HG03066 (cell line): ENCODE results near the gene PRSS23.
A peak's percentile ranks its signal among the peaks of the same experiment; 100 is the strongest.
"Not testable (repeated sequence)": the region's sequence is repeated elsewhere in the genome, so short reads cannot be mapped to it uniquely, and the experiment has no call there.

Experiments
- ATAC-seq: cut with Tn5 transposase; IDR thresholded peaks from one replicate; pipeline ENCODE4 v1.9.1; 2021; ENCODE audit warnings: low read depth; ENCODE audit not compliant: unreplicated experiment

The PRSS23 gene

DNA sequence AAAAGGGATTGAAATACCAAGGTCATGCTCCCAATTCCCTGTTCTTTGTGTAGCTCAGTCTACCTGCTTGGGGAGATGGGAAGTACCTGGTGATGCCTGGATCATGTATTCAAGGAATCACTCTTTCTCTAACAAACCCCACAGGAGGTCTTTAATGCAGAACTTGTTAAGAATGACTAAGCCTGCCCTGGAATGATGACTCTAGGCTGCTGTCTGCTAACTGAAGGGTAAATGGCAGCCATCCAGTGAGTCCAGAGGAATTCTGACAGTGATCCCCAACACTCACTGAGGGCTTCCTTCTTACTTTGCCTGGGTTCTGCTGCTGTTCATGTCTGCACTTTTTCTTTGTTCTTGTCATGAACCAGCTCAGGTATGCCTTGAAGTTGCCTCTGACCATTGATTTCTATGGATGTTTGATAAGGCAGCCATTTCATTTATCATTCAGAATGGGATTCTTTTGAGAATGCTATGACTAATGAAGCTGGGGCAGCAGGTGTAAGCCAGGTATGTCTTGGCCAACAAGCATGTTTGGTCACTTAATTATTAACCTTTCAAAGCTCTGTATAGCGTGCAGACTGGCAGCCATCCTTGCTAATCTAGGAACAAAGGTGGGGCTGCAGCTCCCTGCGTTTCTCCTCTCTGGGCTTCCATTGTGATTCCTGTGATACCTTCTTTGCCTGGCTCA, 11.4 kb downstream of the PRSS23 start:
- ATAC-seq = no peak

DNA sequence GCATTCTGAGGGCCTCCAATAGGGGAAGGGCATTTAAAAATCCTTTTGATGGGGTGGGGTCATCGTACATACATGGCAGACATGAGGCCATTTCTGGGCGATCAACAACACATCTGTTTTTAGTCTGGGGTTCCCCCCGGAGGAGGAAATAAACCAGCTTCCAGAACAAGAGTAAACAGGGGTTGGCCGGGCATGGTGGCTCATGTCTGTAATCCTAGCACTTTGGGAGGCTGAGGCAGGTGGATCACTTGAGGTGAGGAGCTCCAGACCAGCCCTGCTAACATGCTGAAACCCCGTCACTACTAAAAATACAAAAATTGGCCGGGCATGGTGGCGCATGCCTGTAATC, 12.0 kb downstream of the PRSS23 start:
- ATAC-seq = no peak

DNA sequence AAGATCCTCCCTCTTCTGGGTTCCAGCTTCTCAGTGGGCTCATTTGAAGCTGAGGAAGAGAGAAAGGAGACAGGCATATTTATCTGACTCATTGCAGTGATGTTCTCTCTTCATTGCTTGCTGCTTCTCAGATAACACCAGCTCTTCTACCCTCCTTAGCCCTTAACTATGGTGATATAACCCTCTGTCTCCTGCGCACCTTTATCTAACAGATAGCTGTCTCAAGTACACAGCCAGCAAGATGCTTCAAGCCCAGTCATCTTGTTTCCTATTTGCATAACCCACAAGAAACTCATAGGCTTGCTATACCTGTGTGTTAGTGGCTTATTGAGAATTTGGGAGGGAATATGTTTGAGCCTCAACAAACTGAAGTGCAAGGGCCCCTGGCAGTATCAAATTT, 12.6 kb downstream of the PRSS23 start:
- no peak for ATAC-seq

DNA sequence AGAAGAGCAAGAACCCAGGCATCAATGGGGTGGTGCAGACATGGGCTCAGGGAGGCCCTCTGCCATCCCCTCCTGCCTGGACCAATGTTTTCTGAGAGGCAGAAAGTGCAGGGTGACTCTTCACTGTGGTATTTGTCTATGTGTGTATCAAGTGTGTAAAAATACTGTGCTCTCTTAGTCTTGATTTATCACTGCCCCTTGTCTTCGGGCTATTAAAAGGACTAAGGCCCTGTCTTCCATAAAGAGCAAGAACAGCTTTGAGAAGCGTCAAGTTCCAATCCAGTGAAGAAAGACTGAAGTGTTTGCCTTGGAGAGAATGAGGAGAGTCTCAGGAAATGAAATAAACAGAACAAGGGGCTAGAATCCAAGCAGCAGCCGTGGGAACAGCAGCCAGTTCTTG, 14.4 kb downstream of the PRSS23 start:
- ATAC-seq = no peak

DNA sequence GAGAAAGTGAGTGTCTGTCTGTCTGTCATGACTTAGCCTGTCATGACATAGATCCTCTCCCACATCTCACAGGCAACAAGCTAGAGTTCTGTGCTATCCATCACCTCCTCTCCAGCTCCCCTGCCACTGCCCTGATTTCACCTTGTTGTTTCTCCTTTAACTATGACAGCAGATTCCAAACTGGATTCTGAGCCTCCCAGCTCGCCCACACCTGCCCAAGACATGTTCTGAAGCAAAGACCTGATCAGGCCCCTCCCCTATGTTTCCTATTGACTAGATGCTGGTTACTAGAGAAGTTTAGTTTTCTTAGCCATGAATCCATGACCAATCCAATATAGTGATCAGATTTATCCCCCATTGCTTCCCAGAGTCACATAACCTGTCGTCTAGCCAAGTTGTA, 15.4 kb downstream of the PRSS23 start:
- no peak for ATAC-seq

DNA sequence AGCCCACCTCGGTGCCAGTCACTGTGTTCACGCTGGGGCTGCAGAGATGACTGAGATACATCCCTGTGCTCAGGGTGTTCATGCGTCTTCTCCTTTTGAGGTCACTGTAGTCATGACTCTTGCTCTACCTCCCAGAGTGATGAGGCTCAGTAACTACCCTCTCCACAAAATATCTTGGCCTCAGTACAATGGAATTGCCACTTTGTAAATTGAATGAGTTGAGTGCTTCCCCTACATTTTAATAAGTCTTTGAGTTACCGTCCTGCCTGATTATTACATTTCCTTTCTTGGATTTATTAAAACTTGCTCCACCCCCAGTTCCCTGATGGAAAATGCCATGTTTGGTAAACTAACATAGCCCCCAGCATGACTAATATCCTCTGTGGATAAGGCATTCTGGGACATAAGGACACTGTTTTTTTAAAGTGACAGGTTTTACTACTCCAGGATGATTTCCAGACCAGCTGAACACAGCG, 15.9 kb downstream of the PRSS23 start:
- ATAC-seq = no peak

DNA sequence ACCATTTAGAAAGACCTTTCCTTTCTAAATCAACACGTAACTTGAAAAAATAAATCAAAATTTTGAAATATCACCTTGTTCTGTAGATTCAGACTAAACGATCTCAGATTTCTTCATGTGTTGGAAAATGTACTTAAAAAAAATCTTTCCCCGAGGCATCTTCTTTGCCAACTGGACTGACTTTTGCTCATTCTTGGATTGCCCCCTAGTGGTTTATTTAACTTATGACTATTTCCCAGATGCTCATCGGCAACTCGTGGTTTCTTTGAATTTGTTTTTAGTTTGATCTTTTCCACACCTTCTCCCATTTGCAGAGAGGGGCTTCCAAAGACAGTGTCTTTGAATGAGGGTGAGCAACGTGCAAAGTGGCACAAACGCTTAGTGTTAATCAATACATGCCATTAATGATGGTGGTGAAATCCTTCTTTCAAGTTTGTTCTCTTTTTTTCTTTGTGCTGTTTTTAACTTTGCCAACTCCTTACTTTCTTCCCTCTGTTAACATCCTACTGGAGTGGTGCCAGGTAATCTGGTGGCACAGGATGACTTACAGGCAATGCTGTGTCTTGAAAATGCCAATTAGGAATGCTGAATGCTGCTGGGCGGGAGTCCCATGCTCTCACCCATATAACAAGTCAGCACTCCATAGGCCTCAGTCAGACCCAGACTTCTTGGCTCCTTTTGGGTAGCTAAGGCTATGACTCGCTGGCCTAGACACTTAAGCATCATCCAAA, 18.3 kb downstream of the PRSS23 start:
- peak; percentile 68 for ATAC-seq

DNA sequence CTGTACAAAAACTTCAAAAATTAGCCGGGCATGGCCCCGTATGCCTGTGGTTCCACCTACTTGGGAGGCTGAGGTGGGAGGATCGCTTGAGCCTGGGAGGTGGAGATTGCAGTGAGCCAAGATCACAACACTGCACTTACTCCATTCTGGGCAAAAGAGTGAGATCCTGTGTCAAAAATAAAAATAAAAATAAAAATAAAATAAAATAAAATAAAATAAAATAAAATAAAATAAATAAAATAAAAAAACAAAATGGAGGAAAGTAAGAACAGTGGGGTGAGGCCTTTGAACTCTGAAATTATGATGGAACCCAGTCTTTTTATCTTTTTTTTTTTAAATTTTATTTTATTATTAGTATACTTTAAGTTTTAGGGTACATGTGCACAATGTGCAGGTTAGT, 23.8 kb downstream of the PRSS23 start:
- not testable (repeated sequence) for ATAC-seq

DNA sequence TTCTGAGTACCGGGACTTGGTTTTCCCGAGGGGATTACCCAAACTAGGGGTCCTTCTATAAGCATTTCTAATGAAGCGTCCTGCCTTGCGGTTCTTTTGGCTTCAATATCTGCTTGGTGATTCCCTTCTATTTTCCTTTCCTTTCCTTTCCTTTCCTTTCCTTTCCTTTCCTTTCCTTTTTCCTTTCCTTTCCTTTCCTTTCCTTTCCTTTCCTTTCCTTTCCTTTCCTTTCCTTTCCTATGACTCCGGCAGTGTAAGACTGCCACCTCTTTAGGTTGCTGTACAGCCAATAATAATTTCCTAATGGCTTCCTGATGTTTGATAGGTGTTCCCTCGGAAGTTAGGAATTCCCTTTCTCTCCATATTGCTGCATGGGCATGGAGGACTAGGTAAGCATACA, 34.0 kb downstream of the PRSS23 start:
- not testable (repeated sequence) for ATAC-seq

DNA sequence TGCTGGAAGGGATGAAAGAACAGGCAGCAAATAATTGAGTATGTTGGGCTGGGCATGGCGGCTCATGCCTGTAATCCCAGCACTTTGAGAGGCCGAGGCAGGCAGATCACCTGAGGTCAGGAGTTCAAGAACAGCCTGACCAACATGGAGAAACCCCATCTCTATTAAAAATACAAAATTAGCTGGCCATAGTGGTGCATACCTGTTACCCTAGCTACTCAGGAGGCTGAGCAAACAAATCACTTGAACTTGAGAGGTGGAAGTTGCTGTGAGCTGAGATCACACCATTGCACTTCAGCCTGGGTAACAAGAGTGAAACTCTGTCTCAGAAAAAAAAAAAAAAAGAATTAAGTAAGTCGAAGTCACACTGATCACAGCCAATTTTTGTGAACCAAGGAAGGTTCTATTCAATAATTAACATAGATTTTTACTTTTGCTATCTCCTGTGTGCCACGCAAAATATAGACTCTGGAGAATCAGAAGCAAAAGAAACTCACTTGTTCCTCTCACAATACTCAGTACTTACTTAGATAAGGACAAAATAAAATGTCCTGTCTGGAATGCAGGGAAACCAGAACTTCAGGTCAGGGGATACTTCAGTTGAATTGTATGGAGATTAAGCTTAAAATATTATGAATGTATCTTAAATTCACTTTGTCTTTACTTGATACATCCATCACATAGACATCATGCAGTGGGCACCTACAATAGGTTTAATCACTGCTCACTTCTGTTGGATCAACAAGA, 44.6 kb downstream of the PRSS23 start:
- ATAC-seq = not testable (repeated sequence)

DNA sequence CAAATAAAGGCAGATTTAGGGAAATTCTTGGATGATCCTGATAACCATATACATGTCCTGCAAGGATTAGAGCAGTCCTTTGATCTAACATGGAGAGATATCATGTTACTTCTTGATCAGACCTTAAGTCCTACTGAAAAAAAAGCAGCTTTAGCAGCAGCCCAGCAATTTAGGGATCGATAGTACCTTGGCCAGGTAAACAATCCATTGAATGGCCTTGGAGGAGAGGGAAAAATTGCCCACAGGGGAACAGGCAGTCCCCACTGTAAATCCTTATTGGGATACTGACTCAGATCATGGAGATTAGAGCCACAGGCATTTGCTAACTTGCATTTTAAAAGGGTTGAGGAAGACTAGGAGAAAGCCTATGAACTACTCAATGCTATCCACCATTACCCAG, 47.8 kb downstream of the PRSS23 start:
- ATAC-seq = no peak

DNA sequence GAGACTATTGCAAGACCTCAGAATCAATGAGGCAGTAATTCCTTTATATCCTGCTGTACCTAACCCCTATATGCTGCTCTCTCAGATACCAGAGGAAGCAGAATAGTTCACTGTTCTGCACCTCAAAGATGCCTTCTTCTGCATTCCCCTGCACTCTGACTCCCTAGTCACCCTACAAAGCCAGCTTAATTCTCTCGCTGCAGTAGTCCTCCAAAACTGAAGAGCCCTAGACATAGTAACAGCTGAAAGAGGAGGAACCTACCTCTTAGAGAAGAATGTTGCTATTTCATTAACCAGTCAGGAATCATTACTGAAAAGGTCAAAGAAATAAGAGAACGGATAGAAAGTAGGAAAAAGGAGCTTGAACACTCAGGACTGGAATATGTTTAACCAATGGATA, 49.3 kb downstream of the PRSS23 start:
- no peak for ATAC-seq
